H1 (cell line): ENCODE results near the gene FSTL4. TPM values are rescaled to one million over a fixed set of nuclear protein-coding genes. Genes with fewer than 3 reads are reported as not detected.
A peak's percentile ranks its signal among the peaks of the same experiment; 100 is the strongest.

Experiments used
- CTCF ChIA-PET: fragments of 300-600 bp; sonication (Branson Sonifier 250); formaldehyde crosslinking; loops from one replicate; lab custom pipeline; 2021; ENCODE audit not compliant: partially characterized antibody; lab: Charles Lee
- POLR2A ChIA-PET: fragments of 300-600 bp; sonication (Branson Sonifier 250); formaldehyde crosslinking; loops from one replicate; lab custom pipeline; 2021; ENCODE audit warnings: inconsistent platforms; ENCODE audit not compliant: partially characterized antibody; lab: Charles Lee
- DNase-seq, 2 experiments: peaks; one replicate each; pipeline versions ENCODE4 v3.0.0 to v3.0.0-alpha.2; 2010 to 2022; ENCODE audit warnings: low spot score in 2 of 2, low read depth in 1 of 2, mixed read lengths in 1 of 2
- FAIRE-seq: peaks from 2 replicates; lab custom pipeline; 2011; peaks lifted over from hg19 to GRCh38; lab: Jason Lieb, UNC
- H2AFZ ChIP-seq: 2 replicates; pipeline ENCODE4 v1.8.1; 2012; ENCODE audit warnings: low read length, inconsistent platforms
- H2AK5ac ChIP-seq: 2 replicates; pipeline ENCODE4 v1.6.1; 2013; ENCODE audit warnings: low read depth, low read length
- H2BK120ac ChIP-seq: replicated peaks from 2 replicates; pipeline ENCODE3; 2013; ENCODE audit warnings: low read depth, low read length, inconsistent platforms
- H2BK12ac ChIP-seq: 2 replicates; pipeline ENCODE4 v1.6.1; 2013; ENCODE audit warnings: low read depth, low read length
- H2BK15ac ChIP-seq: 2 replicates; pipeline ENCODE4 v1.6.1; 2013; ENCODE audit warnings: low read length
- H2BK20ac ChIP-seq: 2 replicates; pipeline ENCODE4 v1.6.1; 2013; ENCODE audit warnings: low read length
- H2BK5ac ChIP-seq: 2 replicates; pipeline ENCODE4 v1.6.1; 2013; ENCODE audit warnings: low read depth, low read length
- H3K14ac ChIP-seq: 2 replicates; pipeline ENCODE4 v1.6.1; 2013; ENCODE audit warnings: inconsistent platforms; ENCODE audit not compliant: insufficient read length
- H3K18ac ChIP-seq: 2 replicates; pipeline ENCODE4 v1.6.1; 2013; ENCODE audit warnings: low read length; ENCODE audit errors: extremely low read depth
- H3K23ac ChIP-seq: 2 replicates; pipeline ENCODE4 v1.6.1; 2013; ENCODE audit warnings: inconsistent platforms; ENCODE audit not compliant: insufficient read length
- H3K23me2 ChIP-seq: 2 replicates; pipeline ENCODE4 v1.6.1; 2013; ENCODE audit warnings: low read depth, low read length
- H3K27ac ChIP-seq: 2 replicates; pipeline ENCODE4 v1.6.1; 2011; ENCODE audit warnings: low read depth, low read length, inconsistent platforms
- H3K27me3 ChIP-seq, 4 experiments: replicated peaks in 1 of 4; 1 replicate in 1 of 4; 2 replicates in 3 of 4; pipeline versions ENCODE4 v1.6.1 to v1.8.1; 2011 to 2013; ENCODE audit warnings: low read length in 3 of 4, mild to moderate bottlenecking in 3 of 4, inconsistent platforms in 2 of 4, mixed read lengths in 2 of 4, moderate library complexity in 1 of 4; ENCODE audit not compliant: control insufficient read depth in 3 of 4, insufficient read depth in 3 of 4; ENCODE audit errors: extremely low read depth in 1 of 4
- H3K36me3 ChIP-seq, 4 experiments: 2 replicates each; pipeline versions ENCODE4 v1.6.1 to v1.8.1; 2011 to 2013; ENCODE audit warnings: mild to moderate bottlenecking in 4 of 4, low read length in 3 of 4, moderate library complexity in 2 of 4, control low read depth in 1 of 4, inconsistent platforms in 1 of 4; ENCODE audit not compliant: insufficient read depth in 4 of 4, control insufficient read depth in 2 of 4
- H3K4ac ChIP-seq: replicated peaks from 2 replicates; pipeline ENCODE3; 2013; ENCODE audit warnings: low read length, low read depth, mixed read lengths, inconsistent platforms; ENCODE audit not compliant: insufficient read length
- H3K4me1 ChIP-seq, 4 experiments: replicated peaks in 1 of 4; 1 replicate in 1 of 4; 2 replicates in 3 of 4; pipeline versions ENCODE4 v1.6.1 to v1.8.1; 2011 to 2013; ENCODE audit warnings: low read length in 3 of 4, inconsistent platforms in 2 of 4, mixed read lengths in 1 of 4; ENCODE audit not compliant: insufficient read depth in 4 of 4, control insufficient read depth in 3 of 4
- H3K4me2 ChIP-seq, 2 experiments: 2 replicates each; pipeline versions ENCODE4 v1.6.1 to v1.8.1; 2011 to 2013; ENCODE audit warnings: low read depth in 2 of 2, low read length in 2 of 2, control low read depth in 1 of 2, inconsistent platforms in 1 of 2, mild to moderate bottlenecking in 1 of 2; ENCODE audit not compliant: insufficient read depth in 1 of 2
- H3K4me3 ChIP-seq, 4 experiments: fragments of 200-600, 300-600 bp in 1 of 4; sonication (generic), shearing (Covaris generic), sonication (Bioruptor Twin) in 1 of 4; 2 replicates each; pipeline versions ENCODE4 v1.5.1 to v1.8.1; 2011 to 2016; ENCODE audit warnings: low read length in 4 of 4, low read depth in 3 of 4, control low read depth in 2 of 4, inconsistent platforms in 2 of 4, mild to moderate bottlenecking in 2 of 4, mixed read lengths in 1 of 4, moderate library complexity in 1 of 4; ENCODE audit not compliant: insufficient read depth in 2 of 4; ENCODE audit errors: extremely low read depth in 1 of 4
- H3K56ac ChIP-seq: replicated peaks from 2 replicates; pipeline ENCODE3; 2013; ENCODE audit warnings: low read depth, mild to moderate bottlenecking, mixed read lengths, low read length, inconsistent platforms; ENCODE audit not compliant: insufficient read length
- H3K79me1 ChIP-seq: 2 replicates; pipeline ENCODE4 v1.6.1; 2013; ENCODE audit warnings: low read depth, low read length, control low read depth
- H3K79me2 ChIP-seq, 2 experiments: 2 replicates each; pipeline versions ENCODE4 v1.6.1 to v1.8.1; 2012 to 2013; ENCODE audit warnings: low read length in 2 of 2, mild to moderate bottlenecking in 2 of 2, inconsistent platforms in 1 of 2; ENCODE audit not compliant: insufficient read depth in 2 of 2, control insufficient read depth in 1 of 2
- H3K9ac ChIP-seq, 4 experiments: replicated peaks in 1 of 4; 1 replicate in 1 of 4; 2 replicates in 3 of 4; pipeline versions ENCODE4 v1.6.1 to v1.8.1; 2011 to 2013; ENCODE audit warnings: low read depth in 3 of 4, low read length in 3 of 4, control low read depth in 2 of 4, mild to moderate bottlenecking in 2 of 4, moderate library complexity in 2 of 4, inconsistent platforms in 1 of 4; ENCODE audit errors: extremely low read depth in 1 of 4
- H3K9me3 ChIP-seq, 2 experiments: 2 replicates each; pipeline versions ENCODE4 v1.6.1 to v1.8.1; 2012 to 2013; ENCODE audit warnings: mild to moderate bottlenecking in 2 of 2, moderate library complexity in 2 of 2, control low read depth in 1 of 2, inconsistent platforms in 1 of 2, low read depth in 1 of 2, low read length in 1 of 2, mixed read lengths in 1 of 2; ENCODE audit not compliant: insufficient read depth in 2 of 2
- H4K20me1 ChIP-seq, 2 experiments: replicated peaks in 1 of 2; 2 replicates each; pipeline versions ENCODE3 to v1.8.1; 2011 to 2013; ENCODE audit warnings: inconsistent platforms in 2 of 2, low read length in 2 of 2, mild to moderate bottlenecking in 1 of 2; ENCODE audit not compliant: insufficient read depth in 2 of 2, control insufficient read depth in 1 of 2
- H4K5ac ChIP-seq: 2 replicates; pipeline ENCODE4 v1.6.1; 2013; ENCODE audit warnings: low read length, low read depth, mixed read lengths, inconsistent platforms; ENCODE audit not compliant: insufficient read length
- H4K8ac ChIP-seq: 2 replicates; pipeline ENCODE4 v1.8.0; 2013; ENCODE audit warnings: mild to moderate bottlenecking, moderate library complexity, low read length, inconsistent platforms; ENCODE audit not compliant: insufficient read depth; ENCODE audit errors: extremely low read depth
- H4K91ac ChIP-seq: replicated peaks from 2 replicates; pipeline ENCODE3; 2013; ENCODE audit warnings: low read length, mixed read lengths, inconsistent platforms; ENCODE audit not compliant: insufficient read length
- ASH2L ChIP-seq: fragments of 200-600, 300-600 bp; sonication (generic); IDR thresholded peaks from one replicate; pipeline ENCODE4 v1.7.1; 2017; ENCODE audit warnings: low read length
- CREB1 ChIP-seq: IDR thresholded peaks from 2 replicates; pipeline ENCODE4 v1.6.1; 2012; ENCODE audit warnings: inconsistent platforms
- EZH2 ChIP-seq: fragments of 200-600 bp; sonication (generic); IDR thresholded peaks from 2 replicates; pipeline ENCODE4 v1.7.1; 2012; ENCODE audit warnings: low read depth, mild to moderate bottlenecking, moderate library complexity, low read length, inconsistent platforms; ENCODE audit not compliant: severe bottlenecking
- POLR2A ChIP-seq, 2 experiments: IDR thresholded peaks; 1 replicate in 1 of 2; 2 replicates in 1 of 2; pipeline ENCODE4 v1.6.1; 2011; ENCODE audit warnings: low read depth in 2 of 2, low read length in 2 of 2, mild to moderate bottlenecking in 2 of 2; ENCODE audit errors: control extremely low read depth in 1 of 2
- RAD21 ChIP-seq, 2 experiments: IDR thresholded peaks in 1 of 2; conservative IDR thresholded peaks in 1 of 2; 2 replicates each; pipeline ENCODE4 v1.6.1; 2011; ENCODE audit warnings: low read depth in 2 of 2, low read length in 2 of 2, improper control_type of control experiment in 1 of 2, inconsistent platforms in 1 of 2, mild to moderate bottlenecking in 1 of 2, moderate library complexity in 1 of 2
- RBBP5 ChIP-seq: IDR thresholded peaks from 2 replicates; pipeline ENCODE4 v1.7.1; 2012; ENCODE audit warnings: low read depth, mild to moderate bottlenecking, inconsistent platforms, low read length, moderate library complexity, borderline replicate concordance
- YY1 ChIP-seq: IDR thresholded peaks from 2 replicates; pipeline ENCODE4 v1.6.1; 2011; ENCODE audit warnings: low read depth, mild to moderate bottlenecking, low read length
- WGBS, 2 experiments: shearing (Covaris generic) in 1 of 2; methylation state at CpG; one replicate each; pipeline versions ENCODE4 v1.1.6 to v1.1.7; 2013 to 2015; ENCODE audit warnings: low lambda C conversion rate in 2 of 2, mixed read lengths in 2 of 2, inconsistent platforms in 1 of 2, low coverage in 1 of 2, missing lambda C conversion rate in 1 of 2; ENCODE audit not compliant: insufficient replicate concordance in 2 of 2, insufficient coverage in 1 of 2, insufficient read length in 1 of 2; ENCODE audit errors: extremely low coverage in 1 of 2, missing lambda C conversion rate in 1 of 2; 5-methylcytosine and 5-hydroxymethylcytosine counted together
- long read RNA-seq, 2 experiments: library from RNA in 1 of 2; library from capped mRNA in 1 of 2; stranded (forward); transcript quantifications; one replicate each; pipeline ENCODE4 v2.0.0, GENCODE V29; 2021; ENCODE audit warnings: inconsistent platforms in 1 of 2
- polyA minus RNA-seq, 3 experiments: library from RNA; depleted of rRNA, polyadenylated mRNA; stranded (reverse); fragments of >200 nt; gene quantifications; 1 replicate in 2 of 3; 2 replicates in 1 of 3; pipeline ENCODE4 v1.2.3, GENCODE V29; 2011
- polyA plus RNA-seq, 7 experiments: library from polyadenylated mRNA; depleted of rRNA in 3 of 7; stranded (reverse) in 5 of 7; unstranded in 2 of 7; fragments of >200 nt in 5 of 7; fragments of 200-250 nt in 2 of 7; gene quantifications; 1 replicate in 5 of 7; 2 replicates in 1 of 7; 4 replicates in 1 of 7; pipeline versions ENCODE4 v1.2.1 to v1.2.3, GENCODE V29; 2011 to 2013; ENCODE audit warnings: missing spikeins in 2 of 7, mixed read lengths in 2 of 7
- total RNA-seq: library from RNA; stranded (reverse); fragmentation: NEBNext Ultra II Directional; extraction: Animal tissue kit (Norgen Biotek cat#: 25700); gene quantifications from 2 replicates; pipeline ENCODE4 v1.2.1, GENCODE V29; 2021
- TF ChIP-seq, protein P1 (sequence below): IDR thresholded peaks from 2 replicates; pipeline ENCODE4 v1.6.1; 2012; ENCODE audit warnings: inconsistent platforms
- TF ChIP-seq, protein P2 (sequence below): IDR thresholded peaks from 2 replicates; pipeline ENCODE4 v1.6.1; 2012; ENCODE audit warnings: inconsistent platforms

FSTL4 gene
- total RNA-seq (4.1 and 6.1 TPM in 2 replicates), polyA plus RNA-seq (2011; rRNA removed) (3.1 and 6.5 TPM in 2 replicates), polyA minus RNA-seq (2011; rRNA and poly(A)+ RNA removed) (10.8 and 11.0 TPM in 2 replicates)
- 3.8 TPM for polyA plus RNA-seq (2011; cell fraction: cytosol; rRNA removed)
- 11.6 TPM for polyA plus RNA-seq (2011; cell fraction: nucleus; rRNA removed)
- polyA plus RNA-seq (2012, experiment 1 of 2) = 2.4 to 4.4 TPM (median 3.7 TPM) in 4 replicates
- polyA plus RNA-seq (2012, experiment 2 of 2) = 1.5 TPM
- 3.5 TPM for polyA plus RNA-seq (2013, experiment 1 of 2)
- polyA plus RNA-seq (2013, experiment 2 of 2) = 3.2 TPM
- 3.7 TPM for polyA minus RNA-seq (2011; cell fraction: cytosol; rRNA and poly(A)+ RNA removed)
- 18.8 TPM for polyA minus RNA-seq (2011; cell fraction: nucleus; rRNA and poly(A)+ RNA removed)
- long read RNA-seq, experiment 1 = 0 reads
- long read RNA-seq, experiment 2, partial matches to known transcripts = 0 of 1 reads
- long read RNA-seq, experiment 2, other reads (novel, unspliced or antisense) = 1 of 1 reads

GRCh38 chr5:133612249-133612860 is at the start of gene FSTL4:
FSTL4 (minus strand) TSS chr5:133612541.
- Histone ChIP-seq H3K27ac (no peak within 1 kb of the TSS), H3K56ac (no peak within 1 kb of the TSS), H3K18ac (no peak within 1 kb of the TSS), H3K23me2 (peaks cover 12% of the 10 kb centered on the region; the same call in 1 of the 2 replicates), H2BK15ac (no peak within 1 kb of the TSS; the same call in 1 of the 2 replicates), H3K9ac (peak within 1 kb of the TSS in 2 of 4 experiments; percentile 8 to 37; a peak in 2 of 7 replicates), H2BK20ac (no peak within 1 kb of the TSS), H4K8ac (peak within 1 kb of the TSS; percentile 71), H3K4me2 (peak within 1 kb of the TSS; percentile 74 to 97), H2BK12ac (no peak within 1 kb of the TSS), H3K79me1 (no peaks in the 10 kb centered on the region), H3K4ac (no peak within 1 kb of the TSS), H3K4me1 (peaks cover 0 to 9% (median 3%) of the 10 kb centered on the region in 4 experiments; a peak in 5 of 7 replicates), H2AFZ (peak within 1 kb of the TSS; percentile 48), H4K91ac (no peak within 1 kb of the TSS), H2BK120ac (no peak within 1 kb of the TSS), H3K79me2 (no peaks in the 10 kb centered on the region), H3K9me3 (no peaks in the 10 kb centered on the region), H4K20me1 (peaks cover 0 to 1% of the 10 kb centered on the region in 2 experiments), H3K27me3 (peaks cover 19 to 60% (median 44%) of the 10 kb centered on the region in 4 experiments), H3K14ac (no peak within 1 kb of the TSS), H2BK5ac (no peak within 1 kb of the TSS; the same call in 1 of the 2 replicates), H3K4me3 (peak within 1 kb of the TSS; percentile 23 to 62 (median 55)), H3K36me3 (no peaks in the 10 kb centered on the region; a peak in 1 of 8 replicates), H3K23ac (no peak within 1 kb of the TSS), H2AK5ac (no peak within 1 kb of the TSS), H4K5ac (no peak within 1 kb of the TSS)
- ChIA-PET POLR2A (interaction anchor here (0.8 kb wide), 1 partner anchor 95 kb away, joined by 3 read pairs; no protein-coding TSS in a partner anchor), CTCF (interaction anchor here (0.7 to 7.7 kb wide), 7 partner anchors 16 to 188 kb away, joined by 3 to 55 read pairs (median 3); no protein-coding TSS in a partner anchor)
- TF ChIP-seq POLR2A (IDR thresholded peaks at IDR 0.05; ENCODE audit: control extremely low read depth in 1 of 2, low read depth in 2 of 2, low read length in 2 of 2) (no peak), RAD21 (IDR thresholded peaks at IDR 0.05 in 1 of 2, conservative IDR thresholded peaks at IDR 0.05 in 1 of 2; ENCODE audit: low read depth in 2 of 2, low read length in 2 of 2) (peak in 1 of 2 experiments; percentile 30; a peak in 2 of 4 replicates), RBBP5 (peak; percentile 63; the same call in 1 of the 2 replicates), EZH2 (no peak), YY1 (no peak), ASH2L (no peak), CREB1 (peak; percentile 79)
- TF ChIP-seq, protein P1, sequence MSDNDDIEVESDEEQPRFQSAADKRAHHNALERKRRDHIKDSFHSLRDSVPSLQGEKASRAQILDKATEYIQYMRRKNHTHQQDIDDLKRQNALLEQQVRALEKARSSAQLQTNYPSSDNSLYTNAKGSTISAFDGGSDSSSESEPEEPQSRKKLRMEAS = peak; percentile 88
- TF ChIP-seq, protein P2, sequence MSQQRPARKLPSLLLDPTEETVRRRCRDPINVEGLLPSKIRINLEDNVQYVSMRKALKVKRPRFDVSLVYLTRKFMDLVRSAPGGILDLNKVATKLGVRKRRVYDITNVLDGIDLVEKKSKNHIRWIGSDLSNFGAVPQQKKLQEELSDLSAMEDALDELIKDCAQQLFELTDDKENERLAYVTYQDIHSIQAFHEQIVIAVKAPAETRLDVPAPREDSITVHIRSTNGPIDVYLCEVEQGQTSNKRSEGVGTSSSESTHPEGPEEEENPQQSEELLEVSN = peak; percentile 92
- DNase-seq = peak in 1 of 2 experiments; percentile 80
- FAIRE-seq = no peak
- 2% methylated on average over 22 of the region's 74 CpGs; no CpG with 5 or more reads in 1 of the 2 experiments for WGBS, 2 experiments
